Hepatocyte (in vitro differentiated cells): Measurements from ENCODE around the gene ATAD3C. TPM values are rescaled to one million over a fixed set of nuclear protein-coding genes. Genes with fewer than 3 reads are reported as not detected.
"Not testable (repeated sequence)": the region's sequence is repeated elsewhere in the genome, so short reads cannot be mapped to it uniquely, and the experiment has no call there.

Experiments used
- DNase-seq: peaks from one replicate; pipeline ENCODE4 v3.0.0-alpha.2; 2016; ENCODE audit warnings: low spot score
- H2AFZ ChIP-seq: fragments of 200-600 bp; sonication (generic); 2 replicates; pipeline ENCODE4 v1.6.0; 2016; ENCODE audit warnings: antibody characterized with exemption, mild to moderate bottlenecking
- H3K27ac ChIP-seq: fragments of 200-600 bp; sonication (generic); 2 replicates; pipeline ENCODE4 v1.5.1; 2016; ENCODE audit warnings: mild to moderate bottlenecking
- H3K27me3 ChIP-seq: fragments of 200-600 bp; sonication (generic); 2 replicates; pipeline ENCODE4 v1.6.1; 2016
- H3K36me3 ChIP-seq: fragments of 200-600 bp; sonication (generic); replicated peaks from 2 replicates; pipeline ENCODE4 v1.5.1; 2016; ENCODE audit warnings: low read depth; ENCODE audit not compliant: insufficient read depth
- H3K4me1 ChIP-seq: fragments of 200-600 bp; sonication (generic); 2 replicates; pipeline ENCODE4 v1.5.1; 2016; ENCODE audit warnings: mild to moderate bottlenecking, moderate library complexity; ENCODE audit not compliant: insufficient read depth
- H3K4me2 ChIP-seq: fragments of 200-600 bp; sonication (generic); 2 replicates; pipeline ENCODE4 v1.6.0; 2016
- H3K4me3 ChIP-seq: fragments of 200-600 bp; sonication (generic); 2 replicates; pipeline ENCODE4 v1.5.1; 2016; ENCODE audit warnings: mild to moderate bottlenecking
- H3K79me2 ChIP-seq: fragments of 200-600 bp; sonication (generic); 2 replicates; pipeline ENCODE4 v1.6.0; 2017; ENCODE audit warnings: mild to moderate bottlenecking
- H3K9me2 ChIP-seq: fragments of 200-600 bp; sonication (generic); replicated peaks from 2 replicates; pipeline ENCODE4 v1.6.0; 2017; ENCODE audit warnings: mild to moderate bottlenecking; ENCODE audit not compliant: insufficient read depth
- H3K9me3 ChIP-seq: fragments of 200-600 bp; sonication (generic); 2 replicates; pipeline ENCODE4 v1.5.1; 2016; ENCODE audit warnings: low read depth, mild to moderate bottlenecking
- H4K20me1 ChIP-seq: fragments of 200-600 bp; sonication (generic); 2 replicates; pipeline ENCODE4 v1.6.0; 2016; ENCODE audit warnings: mild to moderate bottlenecking; ENCODE audit not compliant: insufficient read depth, poor library complexity, severe bottlenecking
- CTCF ChIP-seq: fragments of 200-600 bp; sonication (generic); IDR thresholded peaks from 2 replicates; pipeline ENCODE4 v1.5.1; 2016; ENCODE audit warnings: antibody characterized with exemption, mild to moderate bottlenecking; ENCODE audit not compliant: poor library complexity
- EZH2 ChIP-seq: fragments of 200-600 bp; sonication (generic); IDR thresholded peaks from 2 replicates; pipeline ENCODE4 v1.6.1; 2016; ENCODE audit warnings: antibody characterized with exemption, mild to moderate bottlenecking, borderline replicate concordance
- EZH2phosphoT487 ChIP-seq: fragments of 200-600 bp; sonication (generic); IDR thresholded peaks from one replicate; pipeline ENCODE4 v1.6.1; 2018; ENCODE audit warnings: antibody characterized with exemption, mild to moderate bottlenecking, low read depth, moderate library complexity; ENCODE audit not compliant: unreplicated experiment, severe bottlenecking
- WGBS: methylation state at CpG from one replicate; pipeline ENCODE4 v1.1.6; 2016; ENCODE audit warnings: low lambda C conversion rate; ENCODE audit errors: missing lambda C conversion rate; 5-methylcytosine and 5-hydroxymethylcytosine counted together
- polyA plus RNA-seq: library from polyadenylated mRNA; unstranded; fragments of >200 nt; fragmentation: Nextera tagmentation; extraction: Ambion mirVana; gene quantifications from 2 replicates; pipeline ENCODE4 v1.2.1, GENCODE V29; 2016
- total RNA-seq: library from RNA; depleted of rRNA; stranded (reverse); fragments of >200 nt; gene quantifications from 2 replicates; pipeline ENCODE4 v1.2.3, GENCODE V29; 2014

The ATAD3C gene
- total and polyA plus RNA-seq, 2 experiments from 2014 or later, result 0.10 to 1.2 TPM

- 14% methylated on average over 17 of the region's 17 CpGs for WGBS
These were observed 61.5 kb downstream of the ATAD3C start for GRCh38 chr1:1510912-1511532.

GRCh38 chr1:1511533-1512285 lies 62.2 kb downstream of the ATAD3C start, which contains the start of gene ATAD3A:
TSS of gene ATAD3A (plus strand) at chr1:1512162. CDS start at chr1:1512269, 107 bp downstream.
- H3K4me2 ChIP-seq, result peak within 1 kb of the TSS; percentile 95
- H3K9me3 ChIP-seq, result no peaks in the 10 kb centered on the region
- H3K4me1 ChIP-seq, result peaks cover 6% of the 10 kb centered on the region
- DNase-seq, result peak; percentile 99
- H3K27ac ChIP-seq, result peak within 1 kb of the TSS; percentile 99
- no peaks in the 10 kb centered on the region for H3K27me3 ChIP-seq
- H3K79me2 ChIP-seq, result peaks cover 21% of the 10 kb centered on the region
- TF ChIP-seq CTCF (no peak), EZH2 (no peak), EZH2phosphoT487 (no peak)
- H3K36me3 ChIP-seq, result no peaks in the 10 kb centered on the region
- H3K4me3 ChIP-seq, result peak within 1 kb of the TSS; percentile 75
- WGBS, result under 1% methylated on average over 65 of the region's 99 CpGs
- peak within 1 kb of the TSS; percentile 97 for H2AFZ ChIP-seq
- no peaks in the 10 kb centered on the region for H3K9me2 ChIP-seq
- H4K20me1 ChIP-seq, result no peaks in the 10 kb centered on the region

More at GRCh38 chr1:1510912-1511532, 61.5 kb downstream of the ATAD3C start:
- H3K27me3 ChIP-seq, result no peaks in the 10 kb centered on the region
- H3K4me1 ChIP-seq, result peaks cover 7% of the 10 kb centered on the region
- no peak for TF ChIP-seq CTCF
- TF ChIP-seq EZH2phosphoT487, result no peak
- TF ChIP-seq EZH2, result no peak
- DNase-seq, result peak; percentile 30
- no peaks in the 10 kb centered on the region for H3K9me2 ChIP-seq
- peaks cover 19% of the 10 kb centered on the region for H3K79me2 ChIP-seq
- peak overlapping the region; percentile 75 for H3K4me3 ChIP-seq
- peak overlapping the region; percentile 95 for H3K4me2 ChIP-seq
- peak overlapping the region; percentile 97 for H2AFZ ChIP-seq
- no peaks in the 10 kb centered on the region for H4K20me1 ChIP-seq
- no peaks in the 10 kb centered on the region for H3K9me3 ChIP-seq
- peak overlapping the region; percentile 99 for H3K27ac ChIP-seq
- H3K36me3 ChIP-seq, result no peaks in the 10 kb centered on the region

- not testable (repeated sequence) for H3K4me3 ChIP-seq, H3K36me3 ChIP-seq, DNase-seq, H2AFZ ChIP-seq, H3K9me3 ChIP-seq, H4K20me1 ChIP-seq, H3K27me3 ChIP-seq, H3K4me1 ChIP-seq, H3K9me2 ChIP-seq
- Histone ChIP-seq H3K4me2 (peak overlapping the region; percentile 82), H3K27ac (peak overlapping the region; percentile 58), H3K79me2 (peaks cover 21% of the 10 kb centered on the region)
- 0% methylated on average over 11 of the region's 52 CpGs for WGBS
These were observed 62.9 kb downstream of the ATAD3C start for GRCh38 chr1:1512425-1512824.

GRCh38 chr1:1513675-1514074 lies 64.2 kb downstream of the ATAD3C start:
- not testable (repeated sequence) for H4K20me1 ChIP-seq, H3K9me3 ChIP-seq, H3K27ac ChIP-seq, H3K4me3 ChIP-seq, H3K4me1 ChIP-seq, DNase-seq, H3K9me2 ChIP-seq, H3K36me3 ChIP-seq, H2AFZ ChIP-seq, H3K27me3 ChIP-seq
- 89% methylated on average over 13 of the region's 18 CpGs for WGBS
- peaks cover 21% of the 10 kb centered on the region for H3K79me2 ChIP-seq
- peak overlapping the region; percentile 54 for H3K4me2 ChIP-seq

- 89% methylated on average over 16 of the region's 16 CpGs for WGBS
- not testable (repeated sequence) for H3K27ac ChIP-seq
These were observed 64.9 kb downstream of the ATAD3C start for GRCh38 chr1:1514376-1514775.

GRCh38 chr1:1516923-1517322 lies 67.4 kb downstream of the ATAD3C start:
- H3K9me3 ChIP-seq, H3K4me2 ChIP-seq, DNase-seq, H3K27me3 ChIP-seq, H3K4me1 ChIP-seq, H3K36me3 ChIP-seq, H3K4me3 ChIP-seq, H3K27ac ChIP-seq, H3K9me2 ChIP-seq, H4K20me1 ChIP-seq, H2AFZ ChIP-seq: not testable (repeated sequence)
- peaks cover 15% of the 10 kb centered on the region for H3K79me2 ChIP-seq
- 97% methylated on average over 14 of the region's 14 CpGs for WGBS

More at GRCh38 chr1:1514376-1514775, 64.9 kb downstream of the ATAD3C start:
- DNase-seq, H3K9me3 ChIP-seq, H3K36me3 ChIP-seq, H3K4me3 ChIP-seq, H2AFZ ChIP-seq, H3K4me1 ChIP-seq, H3K4me2 ChIP-seq, H4K20me1 ChIP-seq, H3K9me2 ChIP-seq, H3K27me3 ChIP-seq: not testable (repeated sequence)
- peaks cover 21% of the 10 kb centered on the region for H3K79me2 ChIP-seq
